ENCODE data around the gene ISM1.

The ISM1 gene

GRCh38 chr20:13220904-13221297, at the start of gene ISM1:
ISM1 (plus strand) TSS chr20:13221274; CDS start chr20:13221777, 503 bp downstream.
- DNase-seq (ENCODE audit: low read depth in 1 of 2, low spot score in 1 of 2), result peak in 1 of 2 donors; percentile 19

GRCh38 chr20:13173201-13173600, 47.9 kb upstream of the ISM1 start:
- no peak for DNase-seq (ENCODE audit: low read depth in 1 of 2, low spot score in 1 of 2)

- DNase-seq (ENCODE audit: low read depth in 1 of 2, low spot score in 1 of 2), result no peak
Measured at GRCh38 chr20:13174402-13174801, 46.7 kb upstream of the ISM1 start.

- no peak for DNase-seq (ENCODE audit: low read depth in 1 of 2, low spot score in 1 of 2)
Measured at GRCh38 chr20:13180986-13181889, 39.8 kb upstream of the ISM1 start.

- no peak for DNase-seq (ENCODE audit: low read depth in 1 of 2, low spot score in 1 of 2)
Measured at GRCh38 chr20:13183005-13183404, 38.1 kb upstream of the ISM1 start.

- no peak for DNase-seq (ENCODE audit: low read depth in 1 of 2, low spot score in 1 of 2)
Measured at GRCh38 chr20:13186043-13186774, 34.9 kb upstream of the ISM1 start.

GRCh38 chr20:13187899-13188298, 33.2 kb upstream of the ISM1 start:
- no peak for DNase-seq (ENCODE audit: low read depth in 1 of 2, low spot score in 1 of 2)

- DNase-seq (ENCODE audit: low read depth in 1 of 2, low spot score in 1 of 2), result no peak
Measured at GRCh38 chr20:13199279-13199678, 21.8 kb upstream of the ISM1 start.

GRCh38 chr20:13200767-13201500, 20.1 kb upstream of the ISM1 start:
- no peak for DNase-seq (ENCODE audit: low read depth in 1 of 2, low spot score in 1 of 2)

- no peak for DNase-seq (ENCODE audit: low read depth in 1 of 2, low spot score in 1 of 2)
Measured at GRCh38 chr20:13202565-13202964, 18.5 kb upstream of the ISM1 start.

GRCh38 chr20:13205425-13205824, 15.6 kb upstream of the ISM1 start:
- DNase-seq (ENCODE audit: low read depth in 1 of 2, low spot score in 1 of 2), result no peak

- DNase-seq (ENCODE audit: low read depth in 1 of 2, low spot score in 1 of 2), result no peak
Measured at GRCh38 chr20:13205848-13206434, 15.1 kb upstream of the ISM1 start.

GRCh38 chr20:13207016-13207415, 14.1 kb upstream of the ISM1 start:
- no peak for DNase-seq (ENCODE audit: low read depth in 1 of 2, low spot score in 1 of 2)

GRCh38 chr20:13211956-13212618, 9.0 kb upstream of the ISM1 start:
- DNase-seq (ENCODE audit: low read depth in 1 of 2, low spot score in 1 of 2), result no peak

- DNase-seq (ENCODE audit: low read depth in 1 of 2, low spot score in 1 of 2), result no peak
Measured at GRCh38 chr20:13212750-13213149, 8.3 kb upstream of the ISM1 start.

GRCh38 chr20:13213335-13213734, 7.7 kb upstream of the ISM1 start:
- no peak for DNase-seq (ENCODE audit: low read depth in 1 of 2, low spot score in 1 of 2)

GRCh38 chr20:13216533-13216932, 4.5 kb upstream of the ISM1 start:
- no peak for DNase-seq (ENCODE audit: low read depth in 1 of 2, low spot score in 1 of 2)

- no peak for DNase-seq (ENCODE audit: low read depth in 1 of 2, low spot score in 1 of 2)
Measured at GRCh38 chr20:13219327-13220193, 1.5 kb upstream of the ISM1 start.

- DNase-seq (ENCODE audit: low read depth in 1 of 2, low spot score in 1 of 2), result peak in 1 of 2 donors; percentile 4
Measured at GRCh38 chr20:13220194-13220903, 725 bp upstream of the ISM1 start.

All from activated T-helper 1 cell treated with anti-CD3 and anti-CD28 coated beads, Interleukin-2, amount 50 U/mL, for 16 hours (primary cell).